AG20443 (cell line): ENCODE data around the gene H2BK1.

Source experiments
- DNase-seq: peaks from one replicate; pipeline ENCODE4 v3.0.0; 2012; ENCODE audit warnings: low spot score, mixed read lengths

H2BK1 gene

DNA sequence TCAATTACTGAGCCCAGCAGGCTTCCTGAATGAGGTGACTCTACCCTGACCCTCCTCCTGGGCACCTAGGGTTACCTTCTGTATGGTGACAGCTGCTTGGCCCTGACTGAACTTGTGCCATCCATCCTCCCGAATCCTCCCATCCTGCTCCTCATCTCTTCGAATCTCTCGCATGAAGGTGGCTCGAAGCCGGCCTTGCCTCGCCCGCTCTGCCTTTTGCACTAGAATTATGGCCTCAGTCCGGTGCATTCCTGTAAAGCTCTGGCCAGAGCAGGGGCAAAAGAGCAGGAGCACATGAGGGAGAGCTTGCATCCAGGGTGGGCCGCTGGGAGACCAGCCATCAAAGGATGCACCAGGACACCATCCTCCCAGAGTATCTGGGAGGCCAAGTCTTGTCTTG is 7.5 kb downstream of the H2BK1 start:
- DNase-seq: no peak

DNA sequence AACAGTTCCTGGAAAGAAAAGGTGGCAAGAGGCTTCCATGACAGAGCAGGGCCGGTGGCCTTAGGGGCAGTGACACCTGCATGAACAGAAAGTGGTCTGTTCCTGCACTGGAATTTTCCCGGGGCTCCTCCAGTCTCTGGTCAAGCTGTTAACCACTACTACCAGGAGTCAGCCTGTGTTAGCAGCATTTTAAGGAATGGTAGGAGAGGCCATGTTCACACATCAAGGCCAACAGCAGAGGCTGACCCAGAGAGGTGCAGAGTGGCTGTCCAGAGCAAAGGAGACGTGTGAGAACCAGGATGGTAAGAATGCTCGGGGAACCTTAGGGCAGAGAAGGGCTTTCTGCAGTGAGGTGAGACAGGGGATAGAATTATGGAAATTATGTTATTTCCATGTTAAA is 8.5 kb downstream of the H2BK1 start:
- DNase-seq: no peak

DNA sequence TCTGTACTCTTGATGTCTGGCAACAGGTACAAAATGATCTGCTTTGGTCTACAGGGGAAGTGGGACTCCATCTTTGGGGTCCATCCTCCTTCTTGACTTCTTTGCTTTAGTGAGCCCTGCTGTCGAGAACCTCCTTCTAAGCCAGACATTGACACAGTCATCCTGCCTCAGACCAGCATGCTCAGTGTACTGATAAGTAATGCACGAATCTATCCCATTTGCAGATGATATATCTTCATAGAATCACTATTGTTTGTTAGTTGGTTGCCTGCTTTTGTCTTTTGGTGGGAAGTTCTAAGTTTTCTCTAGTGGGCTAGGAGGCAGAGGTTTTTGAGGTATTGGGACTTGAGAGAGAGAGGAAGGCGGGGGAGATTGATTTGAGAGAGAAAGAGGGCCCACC is 8.9 kb downstream of the H2BK1 start:
- no peak for DNase-seq

DNA sequence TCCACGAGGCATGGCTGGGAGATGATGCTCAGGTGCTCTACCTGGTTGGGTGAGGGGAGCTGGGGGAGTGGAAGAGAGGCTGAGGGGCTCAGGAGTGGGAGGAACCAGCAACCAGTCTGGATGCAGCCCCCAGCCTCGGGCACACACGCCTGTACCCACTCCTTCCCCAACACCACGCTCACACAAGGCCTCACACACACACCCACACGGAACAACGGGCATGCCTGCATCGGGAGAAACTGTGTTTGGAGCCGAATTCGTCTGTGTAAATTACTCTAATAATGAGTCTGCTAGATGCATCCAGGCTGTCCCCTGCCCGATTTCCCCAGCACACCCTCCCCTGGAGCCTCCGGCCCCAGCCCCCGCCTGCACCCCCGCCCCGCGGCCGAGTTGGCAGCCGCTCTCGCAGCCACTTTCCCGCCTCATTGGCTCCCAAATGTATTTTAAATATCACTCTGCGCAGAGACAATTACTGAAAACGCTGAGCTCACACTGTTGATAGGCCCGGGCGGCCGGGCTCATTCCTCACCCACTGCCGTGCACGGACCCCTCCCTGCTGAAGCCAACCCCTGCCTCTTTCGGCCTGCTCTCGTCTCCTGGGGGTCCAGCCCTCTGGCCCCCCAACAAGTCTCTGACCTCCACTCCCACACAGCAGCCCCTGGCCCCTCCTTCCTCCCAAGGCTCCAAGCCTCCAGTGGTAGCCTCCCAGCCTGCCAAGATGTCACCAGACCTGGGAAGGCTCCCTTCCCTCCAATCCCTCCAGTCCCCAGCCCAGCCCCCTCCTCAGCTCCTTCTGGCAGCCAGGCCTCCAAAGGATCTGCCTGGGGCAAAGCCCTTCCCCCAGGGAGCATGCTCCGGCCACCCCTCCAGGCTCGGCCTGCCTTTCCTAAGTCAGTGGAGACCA is 11.1 kb downstream of the H2BK1 start:
- no peak for DNase-seq

DNA sequence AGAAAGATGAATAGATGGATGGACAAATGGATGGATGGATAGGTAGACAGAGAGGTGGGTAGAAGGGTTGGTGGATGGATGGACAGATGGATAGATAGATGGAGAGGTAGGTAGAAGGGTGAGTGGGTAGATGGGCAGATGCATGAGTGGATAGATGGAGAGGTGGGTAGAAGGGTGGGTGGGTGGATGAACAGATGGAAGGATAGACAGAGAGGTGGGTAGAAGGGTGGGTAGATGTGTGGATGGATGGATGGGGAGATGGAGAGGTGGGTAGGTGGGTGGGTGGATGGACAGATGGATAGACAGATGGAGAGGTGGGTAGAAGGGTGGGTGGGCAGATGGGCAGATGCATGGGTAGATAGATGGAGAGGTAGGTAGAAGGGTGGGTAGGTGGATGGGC is 12.4 kb downstream of the H2BK1 start:
- no peak for DNase-seq

DNA sequence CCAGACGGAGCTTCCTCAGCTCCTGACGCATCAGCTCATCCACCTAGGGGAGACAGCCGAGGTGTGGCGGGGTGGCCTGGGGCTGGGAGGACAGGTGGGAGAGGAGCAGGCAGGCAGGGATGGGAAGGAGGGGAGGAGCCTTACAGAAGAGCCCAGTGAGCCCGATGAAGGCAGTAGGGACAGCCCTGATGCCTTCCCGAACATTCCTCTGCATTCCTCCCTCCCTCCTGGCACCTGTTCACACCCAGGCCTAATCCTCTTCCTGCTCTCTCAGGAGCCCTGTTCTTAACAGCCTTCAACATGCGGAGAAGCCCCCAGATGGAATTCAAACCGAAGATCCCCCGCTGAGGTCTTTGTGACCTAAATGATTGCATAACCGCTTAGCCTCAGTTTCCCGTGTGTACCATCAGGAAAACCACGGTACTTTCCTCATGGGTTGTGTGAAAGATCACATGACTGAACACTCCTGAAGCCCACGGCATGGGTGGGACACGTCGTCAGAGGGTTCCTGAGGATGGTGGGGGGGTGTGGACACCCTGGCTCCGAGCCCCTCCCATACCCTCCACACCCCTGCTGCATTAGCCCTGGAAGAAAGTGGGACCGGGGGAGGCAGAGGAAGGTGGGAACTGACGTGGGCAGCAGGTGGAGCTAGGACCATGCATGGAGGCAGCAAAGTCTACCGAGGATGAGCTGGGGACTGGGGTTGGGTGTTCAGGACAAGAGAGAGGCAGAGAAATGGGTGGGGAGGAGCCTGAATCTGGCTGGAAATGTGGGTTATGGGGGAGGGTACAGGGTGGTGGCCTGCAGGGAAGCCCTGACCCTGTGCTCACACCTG is 14.5 kb downstream of the H2BK1 start:
- DNase-seq: no peak

DNA sequence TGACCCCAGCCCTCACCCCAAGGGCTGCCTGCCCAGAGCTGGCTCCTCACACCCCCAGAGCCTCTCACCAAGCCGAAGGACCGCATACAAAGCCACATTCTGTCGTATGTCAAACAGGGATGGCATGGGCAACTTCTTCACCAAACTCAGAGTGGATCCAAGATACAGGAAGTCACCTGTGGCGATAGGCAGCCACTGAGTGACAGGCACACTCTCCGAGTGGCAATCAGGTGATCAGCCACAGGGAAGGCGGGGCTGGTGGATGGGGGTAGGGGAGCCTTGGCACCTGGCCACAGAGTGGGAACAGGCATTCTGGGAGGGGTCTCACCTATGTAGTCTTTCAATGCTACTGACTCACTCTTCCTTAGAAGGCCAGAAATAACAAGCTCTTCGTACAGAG is 16.1 kb downstream of the H2BK1 start:
- no peak for DNase-seq

DNA sequence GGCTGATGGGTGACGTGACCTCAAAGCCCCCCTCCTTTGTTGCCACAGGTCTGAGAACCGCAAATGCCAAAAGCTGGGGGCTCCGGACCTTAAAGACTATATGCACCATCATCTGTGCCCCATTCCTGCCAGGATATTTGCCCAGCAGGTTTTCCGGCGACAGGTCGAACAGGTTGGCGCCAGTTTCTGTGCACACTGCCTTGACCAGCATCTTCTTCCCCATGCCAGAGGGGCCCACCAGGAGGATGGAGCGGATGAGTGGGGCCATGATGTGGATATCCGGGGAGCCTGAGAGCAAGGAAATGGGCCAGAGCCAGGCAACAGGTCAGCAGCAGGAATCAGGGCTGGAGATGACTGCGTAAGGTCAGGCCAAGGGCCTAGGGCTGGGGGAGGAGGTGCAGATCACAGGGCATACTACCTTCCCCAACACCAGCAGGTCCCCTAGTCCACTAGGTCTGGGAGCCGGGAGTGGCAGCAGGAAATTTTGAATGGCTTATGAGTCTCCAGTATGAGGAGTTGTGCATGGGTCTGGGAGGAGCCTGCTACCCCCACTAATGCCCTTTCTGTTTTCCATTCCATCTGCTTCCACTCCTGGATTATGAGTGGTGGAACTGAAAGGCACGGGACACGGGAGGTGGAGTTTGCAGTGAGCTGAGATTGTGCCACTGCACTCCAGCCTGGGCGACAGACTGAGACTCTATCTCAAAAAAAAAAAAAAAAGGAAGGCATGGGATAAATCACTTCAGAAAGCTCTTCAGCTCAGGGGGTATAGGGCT is 16.9 kb downstream of the H2BK1 start:
- DNase-seq: no peak

DNA sequence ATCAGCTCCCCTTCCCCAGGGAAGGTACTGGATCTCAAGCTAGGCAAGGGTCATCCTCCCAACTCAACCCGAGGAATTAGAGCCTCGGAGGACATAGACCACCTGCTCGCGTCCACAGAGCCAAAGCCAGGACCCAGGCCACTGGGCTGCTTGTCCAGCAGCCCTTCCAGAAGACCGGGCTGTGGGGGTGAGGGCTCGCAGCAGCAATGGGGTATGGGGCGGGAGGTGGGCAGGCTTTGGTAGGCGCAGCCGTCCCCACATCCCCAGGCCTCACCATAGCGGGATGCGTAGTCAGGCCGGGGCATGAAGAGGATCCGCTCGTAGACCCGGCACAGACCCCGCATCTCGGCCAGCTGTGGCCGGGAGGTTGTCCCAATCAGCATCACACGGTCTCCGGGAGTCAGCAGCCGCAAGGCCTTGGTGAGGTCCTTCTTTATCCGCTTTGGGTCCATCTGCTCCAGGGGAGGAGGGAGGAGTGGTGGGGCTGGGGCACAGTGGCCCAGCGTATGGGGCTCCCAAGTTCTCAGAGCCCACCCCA is 18.2 kb downstream of the H2BK1 start:
- no peak for DNase-seq

DNA sequence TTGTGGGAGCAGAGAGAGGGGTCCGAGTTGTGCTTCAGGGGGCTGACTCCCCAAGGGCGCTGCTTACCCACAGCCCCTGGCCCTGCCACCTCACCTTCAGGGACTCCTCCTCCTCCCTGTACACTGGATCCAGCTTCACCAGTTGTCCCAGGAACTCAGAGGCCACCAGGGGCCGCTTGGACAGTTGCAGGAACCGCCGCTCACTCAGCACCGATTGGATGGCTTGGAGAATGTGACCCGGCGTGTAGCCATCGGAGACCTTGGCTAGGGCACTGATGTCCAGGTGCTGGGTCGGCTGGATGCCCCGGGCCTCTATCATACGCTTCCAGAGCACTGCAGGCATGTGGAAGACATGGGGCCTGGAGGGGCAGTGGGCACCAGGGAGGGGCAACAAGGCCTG is 18.7 kb downstream of the H2BK1 start:
- DNase-seq: no peak

DNA sequence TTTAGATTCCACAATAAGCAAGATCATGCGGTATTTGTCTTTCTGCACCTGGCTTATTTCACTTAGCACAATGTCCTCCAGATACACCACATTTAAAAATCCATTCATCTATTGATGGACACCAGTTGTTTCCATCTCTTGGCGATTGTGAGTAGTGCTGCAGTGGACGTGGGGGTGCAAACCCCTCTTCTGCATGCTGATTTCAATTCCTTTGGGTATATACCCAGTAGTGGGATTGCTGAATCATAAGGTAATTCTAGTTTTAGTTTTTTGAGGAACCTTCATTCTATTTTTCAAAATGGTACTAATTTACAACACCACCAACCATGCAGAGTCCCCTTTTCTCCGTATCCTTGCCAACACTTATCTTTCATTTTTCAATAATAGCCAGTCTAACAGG is 21.2 kb downstream of the H2BK1 start:
- DNase-seq: no peak

DNA sequence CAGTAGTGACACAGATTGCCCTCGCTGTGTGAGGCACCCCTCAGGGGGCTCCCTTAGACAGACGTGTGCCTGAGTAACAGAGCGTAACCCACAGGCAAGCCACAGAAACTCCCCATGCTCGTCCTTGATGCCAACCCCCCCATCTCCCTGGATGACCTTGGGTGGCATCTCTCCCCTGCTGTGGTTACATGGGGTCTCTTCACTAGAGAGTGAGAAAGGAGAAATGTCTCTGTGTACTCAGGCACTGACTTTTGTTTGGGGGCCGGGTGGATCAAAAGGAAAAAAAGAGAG is 22.1 kb downstream of the H2BK1 start:
- no peak for DNase-seq

DNA sequence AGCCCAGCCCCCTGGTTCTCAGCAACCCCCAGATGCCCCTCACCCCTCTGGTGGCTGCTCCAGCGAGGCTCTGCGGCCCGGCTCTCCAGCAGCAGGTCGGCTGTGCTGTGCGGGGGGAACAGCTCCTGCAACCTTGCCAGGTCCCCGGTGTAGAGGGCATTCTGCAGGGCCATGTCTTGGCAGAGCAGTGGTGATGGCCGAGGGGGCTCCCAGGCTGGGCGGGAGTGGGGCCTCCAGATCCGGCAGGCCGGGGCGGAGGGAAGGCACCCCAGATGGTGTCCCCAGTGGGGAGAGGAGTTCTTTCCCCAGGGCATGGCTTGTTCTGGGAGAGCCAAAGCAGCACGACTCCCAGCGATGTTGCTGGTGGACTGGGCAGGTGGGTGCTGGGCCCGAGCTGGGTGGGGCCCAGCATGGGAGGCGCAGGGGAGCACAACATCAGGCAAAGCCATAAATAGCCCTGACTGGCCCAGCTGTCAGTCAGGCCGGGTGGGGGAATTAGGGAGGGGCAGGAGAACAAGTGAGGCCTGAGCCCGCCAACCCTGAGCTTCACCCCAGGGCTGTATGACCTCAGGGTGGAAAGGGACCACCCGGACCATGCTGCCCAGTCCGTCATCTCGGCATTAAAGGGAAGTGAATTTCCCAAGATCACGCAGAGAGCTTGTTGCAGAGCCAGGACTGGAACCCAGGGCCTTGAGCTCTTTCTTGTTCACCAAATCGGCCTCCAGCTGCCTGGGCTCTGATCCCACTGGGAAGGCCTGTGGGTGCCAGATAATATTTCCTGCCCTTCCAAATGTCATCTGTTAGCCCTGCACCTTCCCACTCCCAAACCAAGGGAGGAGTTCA is 22.7 kb downstream of the H2BK1 start:
- no peak for DNase-seq

DNA sequence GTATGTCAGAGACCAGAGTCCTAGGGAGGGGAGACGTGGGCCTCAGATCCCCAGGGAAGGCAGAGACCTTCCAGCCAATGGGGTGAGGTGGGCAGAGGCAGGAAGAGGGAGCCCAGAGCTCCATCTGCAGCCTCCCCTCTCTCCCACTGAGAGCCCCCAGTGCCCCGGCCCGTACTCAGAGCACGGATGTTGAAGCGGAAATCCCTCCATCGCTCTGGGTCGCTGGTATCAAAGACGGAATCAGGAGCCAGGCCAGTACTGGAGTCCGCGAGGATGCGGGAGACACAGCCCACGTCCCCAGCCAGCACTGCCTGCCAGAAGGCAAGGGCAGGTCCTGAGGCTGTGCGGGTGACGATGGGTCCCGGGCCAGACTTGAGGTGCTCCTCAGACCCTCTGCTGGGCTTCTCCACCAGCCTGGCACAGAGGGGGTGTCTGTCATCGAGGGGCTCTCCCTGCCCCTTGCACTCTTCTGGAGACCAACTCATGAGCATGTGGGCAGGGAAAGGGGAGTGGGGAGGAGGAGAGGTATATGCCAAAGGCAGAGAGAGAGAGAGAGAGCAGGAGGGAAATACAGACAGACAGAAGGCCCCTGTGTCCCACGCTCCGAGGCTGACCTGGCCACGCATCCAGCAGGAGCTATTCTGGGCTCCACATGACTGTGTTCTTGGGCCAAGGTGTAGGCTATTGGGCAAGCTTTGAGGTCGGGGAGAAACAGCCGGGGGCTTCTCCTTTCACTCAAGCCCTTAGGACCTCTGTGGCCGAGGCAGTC is 23.5 kb downstream of the H2BK1 start, which contains the start of gene ASB10:
TSS of gene ASB10 (minus strand) at position 611 of the 769 bp plus-strand sequence. CDS start at position 491, 120 bp downstream.
- no peak for DNase-seq

DNA sequence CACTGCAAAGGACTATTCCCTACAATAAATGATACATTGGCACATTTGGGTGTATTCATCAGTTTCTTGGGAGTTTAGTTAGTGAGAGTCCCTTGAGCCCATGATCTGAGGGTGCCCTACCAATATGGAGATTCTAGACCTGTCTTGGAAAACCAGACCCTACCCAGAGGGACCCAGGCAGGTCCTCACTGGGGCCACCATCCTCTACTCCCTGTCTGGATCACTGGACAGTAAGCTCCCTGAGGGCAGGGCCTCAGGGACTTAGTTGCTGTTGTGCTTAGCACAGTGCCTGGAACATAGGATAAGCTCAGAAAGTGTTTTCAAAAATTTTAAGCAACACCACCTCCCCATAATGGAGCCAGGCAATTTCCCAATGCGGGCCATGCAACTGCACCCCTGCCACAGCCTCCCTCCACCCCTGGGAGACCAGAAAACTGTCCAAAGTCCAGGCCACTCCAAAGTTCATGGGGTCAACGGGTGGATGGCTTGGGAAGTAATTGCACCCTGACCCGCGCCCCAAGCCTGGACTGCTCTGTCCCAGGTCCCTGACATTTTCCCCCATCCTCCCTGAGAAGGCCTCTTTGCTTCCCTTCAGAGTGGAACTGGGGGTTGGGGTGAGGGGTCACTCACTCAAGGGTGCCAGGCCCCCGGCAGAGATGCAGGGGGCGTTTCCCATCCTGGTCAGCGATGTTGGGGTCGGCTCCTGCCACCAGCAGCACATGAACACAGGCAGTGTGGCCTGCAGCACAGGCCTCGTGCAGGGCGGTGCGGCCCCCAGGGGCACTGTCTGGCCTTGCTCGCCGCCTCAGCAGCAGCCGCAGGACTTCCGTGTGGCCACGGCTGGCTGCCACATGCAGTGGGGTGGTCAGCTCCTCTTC is 24.3 kb downstream of the H2BK1 start:
- no peak for DNase-seq

DNA sequence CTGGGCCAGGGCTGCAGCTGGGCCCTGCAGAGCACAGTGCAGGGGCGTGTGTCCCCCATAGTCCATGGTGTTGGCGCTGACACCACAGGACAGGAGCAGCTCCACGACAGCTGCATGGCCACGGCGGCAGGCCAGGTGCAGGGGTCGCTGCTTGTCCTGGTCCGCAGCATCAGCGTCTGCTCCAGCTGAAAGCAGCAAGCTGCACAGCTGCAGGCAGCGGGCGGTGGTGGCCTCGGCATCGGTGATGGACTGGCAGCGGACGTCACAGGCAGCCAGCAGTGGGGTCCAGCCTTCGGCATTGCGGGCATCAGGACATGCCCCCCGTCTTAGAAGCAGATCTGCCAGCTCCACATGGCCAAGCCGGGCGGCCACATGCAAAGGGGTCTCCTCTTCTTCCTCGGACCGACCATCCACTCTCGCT is 29.3 kb downstream of the H2BK1 start:
- no peak for DNase-seq

DNA sequence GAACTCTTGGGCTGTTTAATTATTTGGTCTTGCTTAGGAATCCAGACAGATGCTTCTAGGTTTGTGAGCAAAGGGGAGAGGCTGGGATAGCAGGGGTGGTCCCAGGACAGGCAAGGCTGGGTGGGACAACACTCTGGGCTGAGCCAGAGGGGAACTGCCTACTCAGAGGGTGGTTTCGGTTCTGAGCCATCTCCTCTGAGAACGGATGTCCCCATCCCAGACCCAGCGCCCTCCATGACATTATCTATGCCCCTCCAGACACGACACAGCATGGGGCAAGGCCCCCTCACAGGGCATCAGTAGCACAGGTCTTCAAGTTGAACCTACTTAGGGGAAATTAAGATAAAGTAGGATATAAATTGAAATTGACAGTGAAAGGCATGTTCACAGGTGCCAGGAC is 30.3 kb downstream of the H2BK1 start:
- no peak for DNase-seq

DNA sequence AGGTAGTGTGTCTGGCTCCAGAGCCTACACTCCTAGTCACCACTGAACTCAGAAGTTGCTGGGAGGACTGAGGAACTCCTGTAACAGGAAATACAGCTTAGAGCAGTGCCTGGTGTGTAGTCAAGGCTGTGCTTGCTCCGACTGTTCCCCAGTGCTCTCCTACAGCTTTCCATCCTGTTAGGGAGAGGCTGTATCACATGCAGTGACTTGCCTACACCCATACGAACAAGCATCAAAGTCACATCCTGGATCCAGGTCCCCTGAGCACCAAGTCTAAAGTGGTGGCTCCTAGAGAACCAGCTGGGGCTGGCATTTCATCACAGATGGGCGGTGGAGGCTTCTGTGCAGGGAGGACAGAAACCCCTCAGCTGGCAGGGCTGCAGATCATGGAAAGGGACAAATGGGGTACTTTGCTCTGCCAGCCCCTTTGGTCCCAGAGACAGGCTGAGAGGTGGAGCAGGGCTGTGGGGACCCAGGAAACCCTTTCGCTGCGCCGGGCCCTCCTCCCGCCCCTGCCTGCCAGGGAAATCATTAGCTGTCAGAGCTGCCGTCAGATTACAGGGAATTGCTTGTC is 30.9 kb downstream of the H2BK1 start:
- DNase-seq: no peak

DNA sequence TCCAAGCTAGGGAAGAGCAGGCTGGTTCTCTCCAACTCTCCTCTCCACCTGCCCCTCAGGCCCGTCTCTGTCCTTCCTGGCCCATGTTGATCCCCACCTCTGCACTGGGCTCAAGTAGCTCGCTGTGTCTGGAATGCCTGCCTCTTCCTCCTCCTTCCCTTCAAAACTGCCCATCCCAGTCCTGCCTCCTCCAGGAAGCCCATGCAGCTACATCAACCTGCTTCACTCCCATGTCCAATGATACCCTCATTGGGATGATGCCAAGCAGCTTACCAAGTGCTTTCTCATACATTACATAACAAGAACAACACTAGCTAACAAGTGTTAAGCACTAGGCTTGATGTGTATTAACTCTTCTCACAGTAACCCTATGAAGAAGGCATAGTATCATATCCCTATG is 31.5 kb downstream of the H2BK1 start:
- DNase-seq: no peak
